Smooth muscle cell of the umbilical artery (primary cell): Measurements from ENCODE around the gene IFNL3. TPM values are rescaled to one million over a fixed set of nuclear protein-coding genes. Genes with fewer than 3 reads are reported as not detected.

ENCODE experiments used
- total RNA-seq: library from RNA; depleted of rRNA; stranded (reverse); fragments of >200 nt; gene quantifications from 2 replicates; pipeline ENCODE4 v1.2.3, GENCODE V29; 2014

The IFNL3 gene
- not detected in 2 replicates for total RNA-seq

GRCh38 chr19:39244410-39245100, at the start of gene IFNL3:
IFNL3 (minus strand) TSS chr19:39245006; CDS start chr19:39244967, 39 bp downstream.

DNA sequence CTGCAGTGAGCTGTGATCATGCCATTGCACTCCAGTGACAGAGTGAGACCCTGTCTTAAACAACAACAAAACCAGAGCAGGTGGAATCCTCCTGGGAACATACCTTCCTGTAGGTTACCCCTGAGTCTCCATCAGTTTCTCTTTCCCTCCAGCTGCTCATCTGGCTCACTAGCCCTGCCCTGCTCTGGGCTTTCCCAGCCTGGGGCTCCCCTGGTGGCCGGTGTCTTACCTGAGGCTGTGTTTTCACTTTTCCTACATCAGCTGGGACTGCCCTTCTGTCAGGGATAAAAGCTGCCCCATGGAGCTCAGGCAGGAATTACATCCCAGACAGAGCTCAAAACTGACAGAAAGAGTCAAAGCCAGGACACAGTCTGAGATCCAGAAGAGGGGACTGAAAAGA, 23.3 kb upstream of the IFNL3 start, which contains the start of gene IFNL2:
Gene IFNL2, plus strand, starts transcription at position 312 of the 400 bp plus-strand sequence. CDS start 173 bp downstream, outside the sequence.

DNA sequence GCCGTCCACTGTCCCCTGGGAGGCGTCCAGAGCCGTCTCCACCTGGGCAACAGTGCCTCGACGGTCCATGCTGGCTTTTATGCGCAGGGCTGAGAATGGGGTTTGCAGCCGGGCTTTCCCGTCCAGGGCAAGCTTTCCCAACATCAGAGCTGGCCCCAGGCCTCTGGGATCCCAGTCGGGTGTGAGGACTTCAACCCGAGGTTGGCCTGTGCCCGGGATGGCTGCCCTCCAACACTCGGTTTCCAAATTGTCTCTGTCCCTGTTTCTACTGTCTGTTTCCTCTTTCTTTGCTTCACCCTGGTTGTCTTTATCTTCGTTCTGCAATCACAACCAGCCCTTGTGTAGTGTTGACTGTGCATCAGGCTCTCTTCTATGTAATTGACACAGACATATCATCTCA, 4.0 kb upstream of the IFNL3 start, which contains the start of gene IFNL4:
Gene IFNL4, minus strand, starts transcription at position 51 of the 400 bp plus-strand sequence.

GRCh38 chr19:39203372-39204341, 41.1 kb downstream of the IFNL3 start, which contains the start of gene SYCN:
SYCN (minus strand) TSS chr19:39204263; CDS start chr19:39204254, 9 bp downstream.

GRCh38 chr19:39196860-39197562, 47.8 kb downstream of the IFNL3 start, which contains the start of gene NCCRP1:
NCCRP1 (plus strand) TSS chr19:39196964; CDS start chr19:39196983, 19 bp downstream.

Other genes with a start within 250 kb of the IFNL3 start
- gene FBXO27, start 212.5 kb downstream of the IFNL3 start, total RNA-seq = 3.3 and 6.4 TPM in 2 replicates
- gene ACP7, start 160.6 kb downstream of the IFNL3 start, total RNA-seq = under 0.01 and 0.65 TPM in 2 replicates
- gene PAK4, start 119.2 kb downstream of the IFNL3 start, total RNA-seq = 11.3 and 22.0 TPM in 2 replicates
- gene NCCRP1, start 48.0 kb downstream of the IFNL3 start, total RNA-seq = not detected in 2 replicates
- not detected in 2 replicates for gene SYCN, start 40.7 kb downstream of the IFNL3 start, total RNA-seq
- 0.09 TPM in 1 of 2 replicates, not detected in the other for gene IFNL4, start 3.9 kb upstream of the IFNL3 start, total RNA-seq
- not detected in 2 replicates for gene IFNL2, start 23.4 kb upstream of the IFNL3 start, total RNA-seq
- not detected in 2 replicates for gene IFNL1, start 51.4 kb upstream of the IFNL3 start, total RNA-seq
- gene LRFN1, start 75.9 kb upstream of the IFNL3 start, total RNA-seq = 0.51 and 0.59 TPM in 2 replicates
- gene GMFG, start 91.0 kb upstream of the IFNL3 start, total RNA-seq = not detected in 2 replicates
- 56.7 and 100 TPM in 2 replicates for gene SAMD4B, start 97.4 kb upstream of the IFNL3 start, total RNA-seq
- 20.6 and 24.1 TPM in 2 replicates for gene PAF1, start 146.1 kb upstream of the IFNL3 start, total RNA-seq
- 15.1 and 19.5 TPM in 2 replicates for gene MED29, start 146.4 kb upstream of the IFNL3 start, total RNA-seq
- gene ZFP36, start 161.8 kb upstream of the IFNL3 start, total RNA-seq = 0.59 and 1.2 TPM in 2 replicates
- gene PLEKHG2, start 167.7 kb upstream of the IFNL3 start, total RNA-seq = 13.4 and 22.7 TPM in 2 replicates
- 22.9 and 43.7 TPM in 2 replicates for gene RPS16, start 190.9 kb upstream of the IFNL3 start, total RNA-seq
- 71.0 and 92.6 TPM in 2 replicates for gene SUPT5H, start 200.6 kb upstream of the IFNL3 start, total RNA-seq
- 43.9 and 64.5 TPM in 2 replicates for gene TIMM50, start 235.8 kb upstream of the IFNL3 start, total RNA-seq